ENCODE results near the gene OR2L13. TPM values are rescaled to one million over a fixed set of nuclear protein-coding genes. Genes with fewer than 3 reads are reported as not detected.

OR2L13 gene
- total RNA-seq, 4 donors from 2014 or later: not detected

- no peak for DNase-seq (ENCODE audit: extremely low spot score)
- Histone ChIP-seq H3K9me3 (peaks cover 0 to 6% (median 0%) of the 10 kb centered on the region in 4 donors), H3K36me3 (no peaks in the 10 kb centered on the region), H3K27ac (replicated peaks in 1 of 4) (no peak overlapping the region), H3K27me3 (no peaks in the 10 kb centered on the region), H3K4me1 (no peaks in the 10 kb centered on the region), H3K4me3 (no peak overlapping the region)
- 82% methylated on average over 21 of the region's 21 CpGs for WGBS
- TF ChIP-seq POLR2AphosphoS5 (IDR thresholded peaks at IDR 0.05) (no peak), POLR2A (IDR thresholded peaks at IDR 0.05; ENCODE audit: low read depth) (no peak), EP300 (IDR thresholded peaks at IDR 0.05) (no peak), CTCF (IDR thresholded peaks at IDR 0.05) (no peak)
- intact Hi-C loops (cut with DNase I): no loop called here
Observed at GRCh38 chr1:248136811-248137210, 41.8 kb downstream of the OR2L13 start.

GRCh38 chr1:248140846-248141245 lies 45.9 kb downstream of the OR2L13 start:
- 76% methylated on average over 1 of the region's 1 CpG for WGBS
- Histone ChIP-seq H3K9me3 (no peaks in the 10 kb centered on the region), H3K4me1 (no peaks in the 10 kb centered on the region), H3K27ac (replicated peaks in 1 of 4) (no peak overlapping the region), H3K4me3 (no peak overlapping the region), H3K36me3 (no peaks in the 10 kb centered on the region), H3K27me3 (no peaks in the 10 kb centered on the region)
- TF ChIP-seq POLR2AphosphoS5 (IDR thresholded peaks at IDR 0.05) (no peak), EP300 (IDR thresholded peaks at IDR 0.05) (no peak), POLR2A (IDR thresholded peaks at IDR 0.05; ENCODE audit: low read depth) (no peak), CTCF (IDR thresholded peaks at IDR 0.05) (no peak)
- no peak for DNase-seq (ENCODE audit: extremely low spot score)
- intact Hi-C loops (cut with DNase I): no loop called here

GRCh38 chr1:248143311-248143710 lies 48.3 kb downstream of the OR2L13 start:
- H3K27me3 ChIP-seq: no peaks in the 10 kb centered on the region
- intact Hi-C loops (cut with DNase I): no loop called here
- TF ChIP-seq EP300 (IDR thresholded peaks at IDR 0.05): no peak
- TF ChIP-seq CTCF (IDR thresholded peaks at IDR 0.05): no peak
- no peak for TF ChIP-seq POLR2A (IDR thresholded peaks at IDR 0.05; ENCODE audit: low read depth)
- TF ChIP-seq POLR2AphosphoS5 (IDR thresholded peaks at IDR 0.05): no peak
- no peaks in the 10 kb centered on the region for H3K4me1 ChIP-seq
- no peak overlapping the region for H3K4me3 ChIP-seq
- no peak for DNase-seq (ENCODE audit: extremely low spot score)
- WGBS: 54% methylated on average over 1 of the region's 1 CpG
- peaks cover 0 to 6% (median 2%) of the 10 kb centered on the region in 4 donors for H3K9me3 ChIP-seq
- H3K36me3 ChIP-seq: no peaks in the 10 kb centered on the region
- no peak overlapping the region for H3K27ac ChIP-seq (replicated peaks in 1 of 4)

GRCh38 chr1:248144513-248145198 lies 49.7 kb downstream of the OR2L13 start, which contains the start of gene OR2M5:
Gene OR2M5, plus strand, starts transcription at chr1:248145148. Its CDS starts 0 bp downstream, at chr1:248145148.
- WGBS: 85% methylated on average over 3 of the region's 3 CpGs
- Histone ChIP-seq H3K9me3 (peaks cover 0 to 6% (median 2%) of the 10 kb centered on the region in 4 donors), H3K4me3 (no peak within 1 kb of the TSS), H3K36me3 (no peaks in the 10 kb centered on the region), H3K27me3 (no peaks in the 10 kb centered on the region), H3K27ac (replicated peaks in 1 of 4) (no peak within 1 kb of the TSS), H3K4me1 (no peaks in the 10 kb centered on the region)
- no peak for TF ChIP-seq POLR2A (IDR thresholded peaks at IDR 0.05; ENCODE audit: low read depth)
- TF ChIP-seq POLR2AphosphoS5 (IDR thresholded peaks at IDR 0.05): no peak
- no peak for TF ChIP-seq EP300 (IDR thresholded peaks at IDR 0.05)
- TF ChIP-seq CTCF (IDR thresholded peaks at IDR 0.05): no peak
- DNase-seq (ENCODE audit: extremely low spot score): no peak
- intact Hi-C loops (cut with DNase I): no loop called here

Small RNA genes within 50 kb of the gene (small RNA-seq; reads per million reads assigned to genes)
- 0 reads per million in 3 donors for gene RF00019

Other genes with a start within 250 kb of the OR2L13 start
- 1 to 10 TPM in 2 of 4 donors, under 1 TPM in 2; 0.42 to 7.3 (median 1.9) TPM for gene TRIM58, start 238.0 kb upstream of the OR2L13 start, total RNA-seq
- gene OR2W3, start 199.6 kb upstream of the OR2L13 start, total RNA-seq: 1 to 10 TPM in 1 of 4 donors, under 1 TPM in 2, not detected in 1; 0.34 to 1.9 (median 0.83) TPM
- not detected for gene OR2T8, start 174.9 kb upstream of the OR2L13 start, total RNA-seq
- gene OR2AJ1, start 170.3 kb upstream of the OR2L13 start, total RNA-seq: not detected
- not detected for gene OR2L8, start 146.3 kb upstream of the OR2L13 start, total RNA-seq
- gene OR2AK2, start 130.0 kb upstream of the OR2L13 start, total RNA-seq: not detected
- not detected for gene OR2L5, start 81.5 kb upstream of the OR2L13 start, total RNA-seq
- gene OR2L2, start 65.1 kb upstream of the OR2L13 start, total RNA-seq: not detected
- gene OR2L3, start 48.3 kb upstream of the OR2L13 start, total RNA-seq: not detected
- gene OR2M5, start 50.0 kb downstream of the OR2L13 start, total RNA-seq: not detected
- not detected for gene OR2M2, start 79.6 kb downstream of the OR2L13 start, total RNA-seq
- gene OR2M3, start 102.1 kb downstream of the OR2L13 start, total RNA-seq: not detected
- not detected for gene OR2M4, start 136.2 kb downstream of the OR2L13 start, total RNA-seq
- gene OR2T33, start 182.8 kb downstream of the OR2L13 start, total RNA-seq: not detected
- not detected for gene OR2T12, start 208.2 kb downstream of the OR2L13 start, total RNA-seq
- gene OR2M7, start 229.4 kb downstream of the OR2L13 start, total RNA-seq: not detected

Data from esophagus muscularis mucosa (tissue), 4 donors.